Vagina (tissue), 2 donors: Measurements from ENCODE around the gene CELA1. TPM values are rescaled to one million over a fixed set of nuclear protein-coding genes. Genes with fewer than 3 reads are reported as not detected.

Source experiments
- DNase-seq, 2 donors: peaks; one replicate each; pipeline ENCODE4 v3.0.0-alpha.2; 2017; ENCODE audit errors: extremely low spot score in 2 of 2
- H3K27ac ChIP-seq: fragments of 200-600 bp; sonication (generic); one replicate; pipeline ENCODE4 v1.5.1; 2019
- H3K27me3 ChIP-seq: fragments of 200-600 bp; sonication (generic); one replicate; pipeline ENCODE4 v1.5.1; 2019
- H3K36me3 ChIP-seq, 2 donors: fragments of 200-600 bp; sonication (generic); one replicate each; pipeline ENCODE4 v1.5.1; 2017 to 2019
- H3K4me1 ChIP-seq: fragments of 200-600 bp; sonication (generic); one replicate; pipeline ENCODE4 v1.5.1; 2019
- H3K4me3 ChIP-seq, 2 donors: fragments of 200-600 bp; sonication (generic); 1 replicate in 1 of 2; 2 replicates in 1 of 2; pipeline ENCODE4 v1.5.1; 2016 to 2019
- H3K9me3 ChIP-seq: fragments of 200-600 bp; sonication (generic); one replicate; pipeline ENCODE4 v1.5.1; 2019
- CTCF ChIP-seq, 3 experiments: fragments of 450-650 bp in 2 of 3; fragments of 200-600 bp in 1 of 3; sonication (generic) in 1 of 3; IDR thresholded peaks; one replicate each; pipeline ENCODE4 v1.5.1; 2017 to 2019; ENCODE audit warnings: antibody characterized with exemption in 3 of 3, mild to moderate bottlenecking in 2 of 3, moderate library complexity in 2 of 3
- POLR2A ChIP-seq, 2 donors: fragments of 450-650 bp; IDR thresholded peaks; one replicate each; pipeline ENCODE4 v1.6.1; 2017; ENCODE audit warnings: antibody characterized with exemption in 2 of 2, mild to moderate bottlenecking in 2 of 2, moderate library complexity in 2 of 2
- POLR2AphosphoS5 ChIP-seq, 2 donors: sonication (generic); formaldehyde crosslinking; IDR thresholded peaks; one replicate each; pipeline ENCODE4 v1.9.0; 2017; ENCODE audit warnings: antibody characterized with exemption in 2 of 2, mild to moderate bottlenecking in 2 of 2, low read depth in 1 of 2; ENCODE audit not compliant: insufficient read depth in 1 of 2
- intact Hi-C: fragments of 100-400 bp; cut with DNase I; formaldehyde crosslinking; loops from one replicate; pipeline ENCODE4 v1.15.1; 2023
- total RNA-seq: library from RNA; depleted of rRNA; stranded (reverse); fragments of >200 nt; gene quantifications from one replicate; pipeline ENCODE4 v1.2.3, GENCODE V29; 2016

CELA1 gene
- total RNA-seq, 1 donor from 2014 or later: not detected

- DNase-seq: no peak
- intact Hi-C loops: no loop called here
- TF ChIP-seq POLR2A (IDR thresholded peaks at IDR 0.05) (no peak), POLR2AphosphoS5 (IDR thresholded peaks at IDR 0.05; ENCODE audit: insufficient read depth in 1 of 2, low read depth in 1 of 2) (no peak), CTCF (IDR thresholded peaks at IDR 0.05) (no peak)
- H3K4me1 ChIP-seq: peaks cover 11% of the 10 kb centered on the region
- no peaks in the 10 kb centered on the region for H3K36me3 ChIP-seq
- no peaks in the 10 kb centered on the region for H3K27me3 ChIP-seq
- no peak overlapping the region for H3K27ac ChIP-seq
- H3K4me3 ChIP-seq: no peak overlapping the region
- H3K9me3 ChIP-seq: no peaks in the 10 kb centered on the region
Observed at GRCh38 chr12:51370667-51371066, 24.2 kb upstream of the CELA1 start.

GRCh38 chr12:51369581-51369980 lies 23.1 kb upstream of the CELA1 start:
- Histone ChIP-seq H3K36me3 (no peaks in the 10 kb centered on the region), H3K4me3 (no peak overlapping the region), H3K4me1 (peaks cover 11% of the 10 kb centered on the region), H3K27ac (no peak overlapping the region), H3K9me3 (no peaks in the 10 kb centered on the region), H3K27me3 (no peaks in the 10 kb centered on the region)
- no peak for DNase-seq
- TF ChIP-seq POLR2A (IDR thresholded peaks at IDR 0.05): no peak
- no peak for TF ChIP-seq CTCF (IDR thresholded peaks at IDR 0.05)
- no peak for TF ChIP-seq POLR2AphosphoS5 (IDR thresholded peaks at IDR 0.05; ENCODE audit: insufficient read depth in 1 of 2, low read depth in 1 of 2)
- intact Hi-C loops: no loop called here

GRCh38 chr12:51368640-51369517 lies 22.4 kb upstream of the CELA1 start:
- Histone ChIP-seq H3K4me3 (no peak overlapping the region), H3K4me1 (peaks cover 11% of the 10 kb centered on the region), H3K27ac (no peak overlapping the region), H3K36me3 (no peaks in the 10 kb centered on the region), H3K27me3 (no peaks in the 10 kb centered on the region), H3K9me3 (no peaks in the 10 kb centered on the region)
- intact Hi-C loops: no loop called here
- peak in 1 of 2 donors; percentile 53 for TF ChIP-seq POLR2AphosphoS5 (IDR thresholded peaks at IDR 0.05; ENCODE audit: insufficient read depth in 1 of 2, low read depth in 1 of 2)
- TF ChIP-seq CTCF (IDR thresholded peaks at IDR 0.05): no peak
- TF ChIP-seq POLR2A (IDR thresholded peaks at IDR 0.05): no peak
- no peak for DNase-seq

DNA sequence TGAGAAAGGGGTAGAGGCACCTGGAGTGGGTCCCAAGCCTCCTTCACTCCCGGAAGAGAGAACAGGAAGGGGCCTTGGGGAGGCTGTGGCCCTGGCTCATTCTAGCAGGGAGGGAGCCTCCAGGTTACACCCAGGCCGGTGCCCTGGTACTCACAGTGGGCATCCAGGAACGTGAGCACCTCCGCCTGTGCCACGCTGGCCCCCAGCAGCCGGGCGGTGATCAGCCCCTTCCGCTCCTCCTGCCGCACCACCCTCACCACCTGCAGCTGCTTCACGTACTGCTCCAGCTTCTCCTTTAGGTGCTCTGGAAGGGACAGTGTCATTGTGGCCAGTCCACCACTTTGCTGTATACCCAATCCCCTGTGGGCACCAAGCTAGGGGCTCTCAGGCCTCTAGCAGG lies 18.8 kb upstream of the CELA1 start:
- H3K4me1 ChIP-seq: no peaks in the 10 kb centered on the region
- no peak for TF ChIP-seq CTCF (IDR thresholded peaks at IDR 0.05)
- no peak overlapping the region for H3K4me3 ChIP-seq
- intact Hi-C loops: no loop called here
- no peaks in the 10 kb centered on the region for H3K9me3 ChIP-seq
- no peaks in the 10 kb centered on the region for H3K27me3 ChIP-seq
- no peaks in the 10 kb centered on the region for H3K36me3 ChIP-seq
- no peak overlapping the region for H3K27ac ChIP-seq
- DNase-seq: no peak

- H3K4me3 ChIP-seq: no peak overlapping the region
- H3K9me3 ChIP-seq: no peaks in the 10 kb centered on the region
- H3K36me3 ChIP-seq: no peaks in the 10 kb centered on the region
- DNase-seq: no peak
- H3K27me3 ChIP-seq: no peaks in the 10 kb centered on the region
- no peak for TF ChIP-seq POLR2A (IDR thresholded peaks at IDR 0.05)
- no peak for TF ChIP-seq CTCF (IDR thresholded peaks at IDR 0.05)
- no peak for TF ChIP-seq POLR2AphosphoS5 (IDR thresholded peaks at IDR 0.05; ENCODE audit: insufficient read depth in 1 of 2, low read depth in 1 of 2)
- H3K4me1 ChIP-seq: no peaks in the 10 kb centered on the region
- intact Hi-C loops: no loop called here
- no peak overlapping the region for H3K27ac ChIP-seq
Observed at GRCh38 chr12:51364001-51364400, 17.5 kb upstream of the CELA1 start.
